ENCODE measurements around the gene ZFP37.
"Not testable (repeated sequence)": the region's sequence is repeated elsewhere in the genome, so short reads cannot be mapped to it uniquely, and the experiment has no call there.

The ZFP37 gene

GRCh38 chr9:113056191-113057106 is at the start of gene ZFP37:
Gene ZFP37, minus strand, starts transcription at chr9:113056724. Its CDS starts 36 bp downstream, at chr9:113056688.
- DNase-seq, result peak; percentile 91

GRCh38 chr9:113105345-113105744 is 48.8 kb upstream of the ZFP37 start:
- not testable (repeated sequence) for DNase-seq

GRCh38 chr9:113095561-113095960 is 39.0 kb upstream of the ZFP37 start:
- DNase-seq, result no peak

DNA sequence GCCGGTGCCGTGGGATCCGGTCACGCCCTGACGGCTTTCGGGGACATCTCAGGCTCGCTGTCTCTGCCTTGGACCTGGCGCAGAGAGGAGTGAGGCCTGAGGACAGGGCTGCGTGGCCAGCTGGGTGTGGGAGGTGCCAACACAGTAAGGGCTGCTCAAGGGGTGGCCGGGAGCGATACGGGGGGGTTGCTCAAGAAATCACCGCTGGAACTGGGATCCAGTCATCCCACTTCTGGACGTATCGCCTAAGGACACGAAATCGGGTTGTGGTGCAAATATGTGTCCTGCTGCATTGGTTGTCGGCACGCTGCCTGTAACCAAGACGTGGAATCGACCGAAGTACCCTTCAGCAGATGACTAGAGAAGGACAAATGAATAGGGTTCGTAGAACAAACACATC is 33.4 kb upstream of the ZFP37 start:
- DNase-seq, result not testable (repeated sequence)

DNA sequence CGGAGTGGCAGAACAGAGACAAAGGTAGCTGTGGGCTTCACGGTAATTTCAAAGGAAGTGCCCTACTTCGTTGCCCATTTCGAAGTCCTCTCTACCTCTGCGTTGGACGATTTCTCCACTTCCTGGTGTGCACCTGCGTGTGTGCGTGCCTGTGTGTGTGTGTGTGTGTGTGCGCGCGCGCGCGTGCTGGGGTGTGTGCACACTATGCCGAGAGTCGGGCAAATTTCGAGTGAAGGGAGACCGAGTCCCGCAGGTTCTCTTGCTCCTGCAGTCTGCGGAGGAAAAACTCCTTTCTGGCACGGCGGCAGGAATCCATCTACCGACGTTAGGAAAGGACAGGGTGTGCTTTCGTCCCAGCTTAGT is 32.6 kb upstream of the ZFP37 start:
- DNase-seq, result not testable (repeated sequence)

- peak; percentile 26 for DNase-seq
These were observed 32.1 kb upstream of the ZFP37 start for GRCh38 chr9:113088456-113089142.

DNA sequence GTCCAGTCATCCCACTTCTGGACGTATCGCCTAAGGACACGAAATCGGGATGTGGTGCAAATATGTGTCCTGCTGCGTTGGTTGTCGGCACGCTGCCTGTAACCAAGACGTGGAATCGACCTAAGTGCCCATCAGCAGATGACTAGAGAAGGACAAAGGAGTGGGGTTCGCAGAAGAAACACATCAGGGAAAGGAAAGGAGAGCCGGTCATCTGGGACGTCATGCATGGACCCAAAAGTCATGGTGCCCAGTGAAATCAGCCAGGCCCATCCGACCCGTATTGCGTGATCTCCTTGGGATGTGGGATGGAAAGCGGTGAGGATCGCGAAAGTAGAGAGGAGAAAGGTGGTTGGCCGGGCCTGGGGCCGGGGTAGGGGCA is 6.4 kb upstream of the ZFP37 start:
- DNase-seq, result not testable (repeated sequence)

GRCh38 chr9:113062256-113062931 is 5.9 kb upstream of the ZFP37 start:
- DNase-seq, result not testable (repeated sequence)

DNA sequence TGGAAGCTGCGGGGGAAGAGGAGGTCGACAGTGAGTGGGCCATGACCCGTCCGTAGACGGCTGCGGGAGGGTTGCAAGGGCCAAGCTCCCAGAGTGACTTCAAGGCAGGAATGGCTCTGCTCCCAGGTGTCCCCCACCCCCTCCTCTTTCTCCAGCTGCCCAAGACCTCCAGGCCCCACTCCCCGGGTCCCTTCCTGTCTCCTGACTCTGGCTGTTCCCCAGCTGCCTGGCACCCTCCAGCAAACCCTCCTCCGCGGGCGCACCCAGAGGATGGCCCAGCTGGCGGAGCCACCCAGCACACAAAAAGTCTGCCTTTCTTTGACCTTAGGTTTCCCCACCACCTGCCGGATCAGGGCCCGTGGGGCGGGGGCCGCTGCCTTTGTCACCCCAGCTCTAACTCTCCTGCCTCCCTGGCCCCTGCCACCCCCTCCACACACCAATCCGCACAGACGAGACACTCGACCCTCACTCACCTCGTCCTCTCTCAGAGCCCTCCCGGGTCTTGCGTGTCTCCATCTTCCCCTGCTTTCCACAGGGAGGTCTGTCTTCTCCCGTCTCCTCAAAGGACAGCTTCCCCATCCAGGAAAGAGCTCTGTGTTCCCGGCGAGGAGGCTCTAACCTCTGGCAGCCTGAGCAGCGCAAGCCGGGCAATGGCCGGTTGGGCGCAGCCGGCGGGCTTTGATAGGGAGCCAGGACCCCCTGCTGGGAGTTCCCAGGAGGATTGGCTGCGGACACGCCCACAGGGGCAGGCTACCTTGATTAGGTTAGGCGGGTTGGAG is 4.7 kb upstream of the ZFP37 start:
- not testable (repeated sequence) for DNase-seq

- DNase-seq, result peak; percentile 56
These were observed 3.2 kb upstream of the ZFP37 start for GRCh38 chr9:113059581-113060284.

GRCh38 chr9:113057193-113057592 is 669 bp upstream of the ZFP37 start:
- no peak for DNase-seq

DNA sequence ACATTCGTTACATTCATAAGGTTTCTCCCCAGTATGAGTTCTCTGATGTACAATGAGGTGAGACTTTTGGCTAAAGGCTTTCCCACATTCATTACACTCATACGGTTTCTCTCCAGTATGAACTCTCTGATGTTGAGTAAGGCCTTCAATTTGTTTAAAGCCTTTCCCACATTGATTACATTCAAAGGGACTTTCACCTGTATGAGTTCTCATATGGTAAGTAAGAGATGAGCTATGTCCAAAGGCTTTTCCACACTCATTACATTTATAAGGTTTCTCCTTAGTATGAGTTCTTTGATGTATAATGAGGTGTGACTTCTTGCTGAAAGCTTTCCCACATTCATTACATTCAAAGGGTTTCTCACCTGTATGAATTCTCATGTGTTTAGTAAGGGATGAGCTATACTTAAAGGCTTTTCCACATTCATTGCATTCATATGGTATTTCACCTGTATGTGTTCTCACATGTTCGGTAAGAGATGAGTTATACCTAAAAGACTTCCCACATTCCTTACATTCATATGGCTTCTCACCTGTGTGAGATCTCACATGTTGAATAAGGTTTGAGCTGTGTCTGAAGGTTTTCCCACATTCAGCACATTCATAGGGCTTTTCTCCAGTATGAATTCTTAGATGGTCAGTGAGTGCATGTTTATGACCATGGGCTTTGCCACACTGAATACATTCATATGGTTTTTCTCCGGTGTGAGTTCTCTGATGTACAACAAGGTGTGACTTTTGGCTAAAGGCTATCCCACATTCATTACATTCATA is 13.5 kb downstream of the ZFP37 start:
- DNase-seq, result no peak

GRCh38 chr9:113026200-113026599 is 30.3 kb downstream of the ZFP37 start:
- DNase-seq, result no peak

DNA sequence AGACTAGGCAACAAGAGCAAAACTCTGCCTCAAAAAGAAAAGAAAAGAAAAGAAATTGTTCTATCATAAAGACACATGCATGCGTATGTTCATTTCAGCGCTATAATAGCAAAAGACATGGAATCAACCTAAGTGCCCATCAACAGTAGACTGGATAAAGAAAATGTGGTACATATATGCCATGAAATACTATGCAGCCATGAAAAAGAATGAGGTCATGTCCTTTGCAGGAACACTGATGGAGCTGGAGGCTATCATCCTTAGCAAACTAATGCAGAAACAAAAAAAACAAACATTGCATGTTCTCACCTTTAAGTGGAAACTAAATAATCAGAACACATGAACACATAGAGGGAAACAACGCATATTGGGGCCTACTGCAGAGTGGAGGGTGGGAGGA is 38.3 kb downstream of the ZFP37 start:
- no peak for DNase-seq

DNA sequence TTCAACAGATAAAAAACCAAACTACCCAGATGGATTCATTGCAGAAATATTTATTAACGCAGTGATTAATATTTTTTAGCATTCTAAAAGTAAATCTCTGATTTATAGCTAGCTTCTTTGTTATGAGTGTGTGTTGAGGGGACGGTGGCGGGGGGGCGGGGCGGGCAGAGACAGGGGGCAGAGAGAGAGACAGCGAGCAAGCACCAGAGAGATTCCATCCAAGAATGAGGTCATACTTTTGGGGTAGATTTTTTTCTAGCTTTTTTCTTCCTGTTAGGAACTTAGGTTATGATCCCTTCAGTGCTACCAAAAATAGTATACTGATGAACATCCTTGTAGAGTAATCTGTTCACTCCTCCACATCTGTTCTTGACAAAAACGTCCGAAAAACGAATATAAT is 44.0 kb downstream of the ZFP37 start:
- DNase-seq, result peak; percentile 22

DNA sequence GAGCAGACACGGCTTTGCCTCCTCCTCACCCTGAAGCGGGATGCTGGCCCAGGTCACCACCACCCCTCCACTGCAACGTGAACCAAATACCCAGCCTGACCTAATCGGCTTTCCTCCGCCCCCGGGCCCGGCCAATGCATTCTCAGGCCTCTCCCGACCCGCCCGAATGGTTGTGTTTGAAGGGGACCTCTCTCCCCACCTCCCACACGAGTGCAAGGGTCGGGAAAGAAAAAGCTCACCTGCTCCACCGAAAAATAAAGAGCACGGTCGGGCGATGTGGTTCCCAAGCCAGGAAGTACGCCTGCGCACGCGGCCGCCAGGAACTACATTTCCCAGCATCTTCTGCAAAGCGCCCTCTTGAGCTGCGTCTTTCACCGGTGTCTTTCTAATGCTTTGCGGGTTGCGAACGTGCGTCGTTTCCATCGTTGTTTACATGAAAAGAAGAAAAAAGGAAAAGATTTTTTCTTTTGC is 44.6 kb downstream of the ZFP37 start, which contains the start of gene ZNF883:
Gene ZNF883 (minus strand): TSS at position 282 of the 471 bp plus-strand sequence.
- peak; percentile 93 for DNase-seq

DNA sequence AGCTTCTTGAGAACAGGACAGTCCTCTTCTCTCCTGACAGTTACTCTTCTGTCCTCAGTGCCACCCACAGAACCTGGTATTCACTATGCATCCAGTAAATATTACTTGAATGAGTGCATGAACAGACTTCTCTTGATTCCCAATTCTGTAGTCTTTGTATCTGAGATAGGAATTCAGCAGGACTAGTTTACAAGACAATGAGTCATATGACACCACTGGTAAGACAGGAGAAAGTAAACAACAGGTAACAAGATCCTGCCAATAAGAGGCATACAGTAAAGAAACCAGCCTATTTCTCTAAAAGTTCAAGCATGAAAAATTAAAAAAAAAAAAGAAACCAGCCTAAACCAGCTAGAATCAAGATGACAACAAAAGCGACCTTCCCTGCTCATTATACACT is 50.7 kb downstream of the ZFP37 start:
- DNase-seq, result no peak

DNA sequence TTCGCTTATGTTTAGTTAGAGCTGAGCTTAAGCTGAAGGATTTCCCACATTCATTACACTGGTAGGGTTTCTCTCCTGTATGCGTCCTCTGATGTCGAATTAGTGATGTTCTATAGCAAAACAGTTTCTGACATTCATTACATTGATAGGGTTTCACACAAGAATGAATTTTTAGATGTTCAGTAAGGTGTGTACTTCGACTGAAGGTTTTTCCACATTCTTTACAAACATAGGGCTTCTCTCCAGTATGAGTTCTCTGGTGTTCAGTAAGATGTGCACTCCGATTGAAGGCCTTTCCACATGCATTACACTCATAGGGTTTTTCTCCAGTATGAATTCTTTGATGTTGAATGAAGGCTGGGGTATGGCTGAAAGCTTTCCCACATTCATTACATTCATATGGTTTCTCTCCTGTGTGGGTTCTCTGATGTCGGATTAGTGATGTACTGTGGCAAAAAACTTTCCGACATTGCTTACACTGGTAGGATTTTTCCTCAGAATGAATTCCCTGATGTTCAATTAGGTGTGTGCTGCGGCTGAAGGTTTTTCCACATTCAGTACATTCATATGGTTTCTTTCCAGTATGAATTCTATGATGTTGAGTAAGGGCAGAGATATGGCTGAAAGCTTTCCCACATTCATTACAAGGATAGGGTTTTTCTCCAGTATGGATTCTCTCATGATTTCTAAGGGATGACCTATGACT is 59.1 kb downstream of the ZFP37 start:
- DNase-seq, result no peak

All from NCI-H69 (cell line).